PFSK-1 (cell line): ENCODE data around the gene RPP30.

ENCODE experiments used
- FOXP2 ChIP-seq: optimal IDR thresholded peaks from 2 replicates; pipeline ENCODE3; 2011; ENCODE audit warnings: borderline replicate concordance, control low read depth, inconsistent platforms; ENCODE audit not compliant: insufficient read depth; ENCODE audit errors: extremely low read length, extremely low read depth
- POLR2AphosphoS5 ChIP-seq: IDR thresholded peaks from 2 replicates; pipeline ENCODE4 v1.6.1; 2012; ENCODE audit warnings: low read depth, mild to moderate bottlenecking, control low read depth, low read length, moderate library complexity
- SIN3A ChIP-seq: IDR thresholded peaks from 2 replicates; pipeline ENCODE4 v1.6.1; 2012; ENCODE audit warnings: mild to moderate bottlenecking, low read length, moderate library complexity, borderline replicate concordance; ENCODE audit not compliant: insufficient read depth
- TAF1 ChIP-seq: IDR thresholded peaks from 2 replicates; pipeline ENCODE4 v1.6.1; 2012; ENCODE audit warnings: low read length, control low read depth, borderline replicate concordance; ENCODE audit not compliant: insufficient read depth
- TF ChIP-seq, protein P1 (sequence below), 2 experiments: IDR thresholded peaks; 2 replicates each; pipeline versions ENCODE4 v1.6.1 to v1.8.0; 2011 to 2012; ENCODE audit warnings: low read depth in 2 of 2, low read length in 2 of 2, control low read depth in 1 of 2, inconsistent platforms in 1 of 2, mild to moderate bottlenecking in 1 of 2, moderate library complexity in 1 of 2; ENCODE audit not compliant: insufficient read depth in 1 of 2

RPP30 gene

DNA sequence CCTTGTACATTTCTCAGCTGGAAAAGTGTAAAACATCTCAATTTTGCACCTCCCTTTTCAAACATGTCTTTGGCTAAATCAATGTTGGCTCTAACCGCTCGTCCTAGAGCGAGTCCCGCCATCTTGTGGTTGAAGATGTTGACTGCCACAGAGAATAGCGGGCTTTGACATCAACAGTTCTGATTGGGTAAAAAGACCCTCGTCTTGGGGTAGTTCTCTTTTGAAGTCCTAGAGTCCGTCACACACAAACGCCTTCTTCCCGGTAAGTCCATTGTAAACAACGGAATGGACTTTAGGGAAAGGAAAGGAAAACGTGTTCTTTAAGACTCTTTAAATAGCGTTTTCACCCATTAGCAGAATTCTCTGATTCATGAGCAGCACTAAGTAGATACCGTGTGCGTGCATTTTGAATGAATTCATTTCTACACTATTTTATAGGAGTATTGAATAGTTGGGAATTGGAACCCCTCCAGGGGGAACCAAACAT is 452 bp upstream of the RPP30 start:
- TF ChIP-seq TAF1 = peak; percentile 37; the same call in 1 of the 2 replicates
- TF ChIP-seq SIN3A = no peak
- no peak for TF ChIP-seq POLR2AphosphoS5
- TF ChIP-seq, protein P1, sequence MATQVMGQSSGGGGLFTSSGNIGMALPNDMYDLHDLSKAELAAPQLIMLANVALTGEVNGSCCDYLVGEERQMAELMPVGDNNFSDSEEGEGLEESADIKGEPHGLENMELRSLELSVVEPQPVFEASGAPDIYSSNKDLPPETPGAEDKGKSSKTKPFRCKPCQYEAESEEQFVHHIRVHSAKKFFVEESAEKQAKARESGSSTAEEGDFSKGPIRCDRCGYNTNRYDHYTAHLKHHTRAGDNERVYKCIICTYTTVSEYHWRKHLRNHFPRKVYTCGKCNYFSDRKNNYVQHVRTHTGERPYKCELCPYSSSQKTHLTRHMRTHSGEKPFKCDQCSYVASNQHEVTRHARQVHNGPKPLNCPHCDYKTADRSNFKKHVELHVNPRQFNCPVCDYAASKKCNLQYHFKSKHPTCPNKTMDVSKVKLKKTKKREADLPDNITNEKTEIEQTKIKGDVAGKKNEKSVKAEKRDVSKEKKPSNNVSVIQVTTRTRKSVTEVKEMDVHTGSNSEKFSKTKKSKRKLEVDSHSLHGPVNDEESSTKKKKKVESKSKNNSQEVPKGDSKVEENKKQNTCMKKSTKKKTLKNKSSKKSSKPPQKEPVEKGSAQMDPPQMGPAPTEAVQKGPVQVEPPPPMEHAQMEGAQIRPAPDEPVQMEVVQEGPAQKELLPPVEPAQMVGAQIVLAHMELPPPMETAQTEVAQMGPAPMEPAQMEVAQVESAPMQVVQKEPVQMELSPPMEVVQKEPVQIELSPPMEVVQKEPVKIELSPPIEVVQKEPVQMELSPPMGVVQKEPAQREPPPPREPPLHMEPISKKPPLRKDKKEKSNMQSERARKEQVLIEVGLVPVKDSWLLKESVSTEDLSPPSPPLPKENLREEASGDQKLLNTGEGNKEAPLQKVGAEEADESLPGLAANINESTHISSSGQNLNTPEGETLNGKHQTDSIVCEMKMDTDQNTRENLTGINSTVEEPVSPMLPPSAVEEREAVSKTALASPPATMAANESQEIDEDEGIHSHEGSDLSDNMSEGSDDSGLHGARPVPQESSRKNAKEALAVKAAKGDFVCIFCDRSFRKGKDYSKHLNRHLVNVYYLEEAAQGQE (IDR thresholded peaks at IDR 0.05; ENCODE audit: insufficient read depth in 1 of 2, low read depth in 2 of 2, low read length in 2 of 2) = no peak
- no peak for TF ChIP-seq FOXP2

DNA sequence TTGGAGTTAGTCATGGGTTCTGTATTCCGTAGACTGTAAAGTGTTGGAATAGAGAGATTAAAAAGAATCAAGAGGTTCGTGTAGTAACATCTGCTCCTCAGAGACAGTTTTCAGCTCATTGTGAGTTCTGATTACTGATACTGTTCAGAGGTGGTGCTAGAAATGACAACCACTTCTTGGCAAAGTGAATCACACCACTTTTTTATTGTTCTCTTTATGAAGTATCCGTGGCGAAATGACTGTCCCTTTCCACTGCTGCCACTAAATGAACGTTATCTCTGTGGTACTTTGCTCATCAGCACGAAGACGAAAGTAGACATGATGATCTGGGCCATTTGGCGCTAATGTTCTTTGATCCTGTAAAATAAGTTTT is 860 bp downstream of the RPP30 start:
- TF ChIP-seq POLR2AphosphoS5 = no peak
- TF ChIP-seq TAF1 = no peak

DNA sequence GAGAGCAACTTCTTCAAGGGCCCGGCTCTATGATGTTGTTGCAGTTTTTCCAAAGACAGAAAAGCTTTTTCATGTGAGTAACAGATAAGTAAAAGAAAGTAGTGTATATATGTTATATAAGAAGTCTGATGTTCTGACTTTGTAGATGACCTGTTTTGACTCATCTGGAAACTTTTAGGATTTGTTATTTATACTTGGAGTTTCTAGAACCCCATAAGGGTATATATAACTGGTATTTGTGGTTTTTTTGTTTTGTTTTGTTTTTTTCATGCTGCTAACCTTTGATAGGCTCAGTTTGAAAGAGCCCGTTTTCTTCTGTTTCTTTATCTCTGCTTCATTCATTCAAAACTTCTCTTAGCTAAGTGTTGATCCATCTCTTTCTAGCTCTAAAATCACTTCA is 7.3 kb downstream of the RPP30 start:
- TF ChIP-seq TAF1 (no peak), POLR2AphosphoS5 (no peak)

DNA sequence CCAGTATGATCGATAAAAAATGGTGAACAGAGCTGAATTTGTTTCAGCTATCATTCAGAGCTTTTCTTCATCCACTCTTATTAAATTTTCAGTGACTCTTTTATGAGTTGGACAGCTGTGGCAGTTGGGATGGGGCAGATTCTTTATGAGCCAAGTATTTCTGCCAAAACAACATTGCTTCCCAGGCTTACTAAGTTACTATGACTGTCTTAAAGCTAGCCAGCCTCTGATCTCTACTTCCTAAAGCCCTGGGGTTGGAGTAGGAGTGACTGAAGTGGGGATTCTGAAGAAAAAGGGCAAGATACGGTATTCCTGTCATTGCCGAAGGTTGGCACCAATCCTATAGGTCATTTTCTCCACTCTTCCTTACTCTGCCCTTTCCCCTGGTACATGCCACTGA is 12.7 kb downstream of the RPP30 start:
- no peak for TF ChIP-seq FOXP2
- no peak for TF ChIP-seq POLR2AphosphoS5
- no peak for TF ChIP-seq SIN3A
- TF ChIP-seq, protein P1 (IDR thresholded peaks at IDR 0.05; ENCODE audit: insufficient read depth in 1 of 2, low read depth in 2 of 2, low read length in 2 of 2) = no peak
- no peak for TF ChIP-seq TAF1

DNA sequence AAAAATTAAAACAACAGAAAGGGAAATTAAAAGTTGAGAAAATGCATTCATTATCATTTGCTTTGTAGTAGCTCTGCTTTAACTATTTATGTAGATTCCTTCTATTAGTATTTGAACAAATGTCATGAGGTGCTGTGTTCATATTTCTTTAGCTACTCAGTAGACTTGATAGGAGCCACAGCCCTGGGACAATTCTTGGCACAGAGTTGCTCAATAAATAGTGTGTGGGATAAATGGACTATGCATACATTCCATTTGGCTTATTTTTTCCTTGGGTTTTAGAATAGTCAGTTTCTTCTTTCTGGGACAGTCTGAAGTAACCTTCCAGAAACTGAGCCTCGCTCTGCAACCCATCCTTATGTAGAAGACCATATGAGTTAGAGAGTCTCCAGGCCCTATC is 13.4 kb downstream of the RPP30 start:
- TF ChIP-seq SIN3A = no peak
- TF ChIP-seq FOXP2 = no peak
- TF ChIP-seq, protein P1 (IDR thresholded peaks at IDR 0.05; ENCODE audit: insufficient read depth in 1 of 2, low read depth in 2 of 2, low read length in 2 of 2) = no peak
- TF ChIP-seq TAF1 = no peak
- no peak for TF ChIP-seq POLR2AphosphoS5

DNA sequence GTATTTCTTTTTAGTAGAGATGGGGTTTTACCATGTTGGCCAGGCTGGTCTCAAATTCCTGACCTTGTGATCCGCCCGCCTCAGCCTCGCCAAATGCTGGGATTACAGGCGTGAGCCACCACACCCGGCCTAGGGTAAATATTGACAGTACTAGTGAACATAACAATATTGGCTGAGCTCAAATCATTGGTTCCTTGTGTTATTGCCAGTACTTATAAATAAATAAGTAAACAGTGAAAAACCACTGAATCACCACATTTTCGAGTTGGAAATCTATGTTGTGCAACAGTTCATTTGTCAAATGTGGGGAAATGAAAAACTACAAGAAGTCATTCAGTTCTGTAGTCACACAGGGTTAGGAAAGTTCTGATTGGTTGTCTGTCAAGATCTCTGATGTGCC is 15.8 kb downstream of the RPP30 start:
- TF ChIP-seq SIN3A = no peak
- TF ChIP-seq, protein P1 (IDR thresholded peaks at IDR 0.05; ENCODE audit: insufficient read depth in 1 of 2, low read depth in 2 of 2, low read length in 2 of 2) = no peak
- TF ChIP-seq FOXP2 = no peak
- TF ChIP-seq TAF1 = no peak
- no peak for TF ChIP-seq POLR2AphosphoS5
